GM19395 (cell line): ENCODE results near the gene LRP3.
"Not testable (repeated sequence)": the region's sequence is repeated elsewhere in the genome, so short reads cannot be mapped to it uniquely, and the experiment has no call there.

ENCODE experiments used
- ATAC-seq: cut with Tn5 transposase; IDR thresholded peaks from one replicate; pipeline ENCODE4 v1.9.1; 2021; ENCODE audit warnings: mild to moderate bottlenecking, moderate library complexity; ENCODE audit not compliant: unreplicated experiment

LRP3 gene

GRCh38 chr19:33175886-33176669 lies 18.1 kb upstream of the LRP3 start:
- no peak for ATAC-seq

DNA sequence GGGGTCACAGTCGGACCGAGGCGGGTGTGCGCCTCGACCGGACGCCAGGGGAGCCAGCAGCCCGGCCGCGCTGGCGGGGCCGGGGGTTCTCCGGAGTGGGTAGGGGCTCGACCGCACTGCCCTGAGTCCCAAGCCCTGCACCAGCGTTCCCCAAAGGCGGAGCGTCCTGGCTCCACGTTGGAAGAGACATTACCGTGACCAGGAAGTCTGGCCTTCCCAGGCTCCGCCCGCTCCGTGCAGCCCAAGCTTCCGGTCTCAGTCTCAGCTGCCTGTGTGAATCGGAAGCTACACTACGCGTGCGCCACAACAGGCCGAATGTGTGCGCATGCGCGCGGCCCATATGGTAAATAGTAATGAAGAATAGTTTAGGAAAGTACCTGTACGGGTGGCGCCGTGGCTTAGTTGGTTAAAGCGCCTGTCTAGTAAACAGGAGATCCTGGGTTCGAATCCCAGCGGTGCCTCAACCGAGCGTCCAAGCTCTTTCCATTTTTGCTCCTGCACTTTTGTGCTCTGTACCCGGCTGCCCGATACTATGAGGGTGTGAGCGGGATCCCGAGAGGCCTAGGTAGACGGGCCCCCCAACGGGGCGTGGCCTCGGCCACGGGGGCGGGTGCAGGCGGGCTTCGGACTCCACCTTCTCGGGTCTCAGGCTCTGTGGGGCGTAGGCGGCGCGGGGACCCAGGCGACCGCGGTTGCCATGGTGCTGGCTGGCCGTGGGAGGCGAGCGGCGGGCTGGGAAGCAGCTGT lies 17.3 kb upstream of the LRP3 start:
- ATAC-seq = peak; percentile 85

DNA sequence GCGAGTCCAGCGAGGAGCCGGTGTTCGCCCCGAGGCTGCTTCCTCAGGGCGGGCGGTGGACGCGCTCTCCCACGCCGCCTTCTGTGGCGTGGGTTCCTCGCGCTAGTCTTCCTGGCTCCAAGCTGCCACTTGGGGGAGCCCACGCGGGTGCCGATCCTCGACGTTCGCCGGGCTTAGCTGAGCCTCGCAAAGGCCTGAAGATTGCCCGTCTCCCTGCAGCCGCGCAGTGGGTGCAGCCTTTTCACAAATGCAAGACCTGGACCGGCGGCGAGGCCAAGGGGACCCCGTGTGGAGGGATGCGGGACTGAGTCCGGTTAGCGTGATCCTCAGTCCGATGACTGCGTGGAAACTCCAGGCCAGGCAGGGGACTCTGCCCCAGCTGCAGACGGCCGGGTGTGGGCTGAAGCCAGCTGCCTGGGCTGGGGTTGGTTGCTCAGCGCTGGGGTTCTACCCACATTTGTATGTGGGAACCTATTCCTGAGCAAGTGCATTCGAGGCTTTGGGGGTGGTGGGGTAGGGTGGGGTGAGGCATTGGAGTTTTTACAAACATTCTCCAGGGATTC lies 16.6 kb upstream of the LRP3 start:
- peak; percentile 27 for ATAC-seq

DNA sequence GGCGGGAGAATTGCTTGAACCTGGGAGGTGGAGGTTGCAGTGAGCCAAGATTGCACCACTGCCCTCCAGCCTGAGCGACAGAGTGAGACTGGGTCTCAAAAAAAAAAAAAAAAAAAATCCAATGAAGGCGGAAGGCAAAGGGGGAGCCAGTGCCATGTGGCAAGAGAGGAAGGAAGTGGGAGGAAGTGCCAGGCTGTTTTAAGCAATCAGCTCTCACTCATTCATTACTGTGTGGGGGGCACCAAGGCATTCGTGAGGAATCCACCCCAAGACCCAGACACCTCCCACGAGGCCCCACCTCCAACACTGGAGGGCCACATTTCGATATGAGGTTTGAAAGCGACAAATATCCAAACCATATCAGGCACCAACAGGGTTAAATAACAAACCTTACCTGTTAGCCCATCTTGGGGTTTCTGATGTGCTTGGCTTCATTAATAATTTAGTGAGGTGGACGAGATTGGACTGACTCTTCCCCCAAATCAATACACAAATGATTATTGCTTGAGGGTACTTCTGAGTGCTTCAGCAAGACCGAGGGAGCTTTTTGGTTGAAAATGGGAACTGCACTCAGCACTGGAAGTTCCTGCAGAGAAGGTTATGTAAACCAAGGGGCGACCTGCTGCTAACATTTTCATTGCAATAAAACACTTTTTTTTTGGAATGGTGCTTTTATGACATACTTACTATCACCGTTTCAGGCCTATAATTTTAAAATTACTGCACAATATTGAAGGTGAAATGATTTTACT lies 7.5 kb upstream of the LRP3 start:
- no peak for ATAC-seq

- ATAC-seq = no peak
Measured at GRCh38 chr19:33187183-33187540, 7.0 kb upstream of the LRP3 start.

- no peak for ATAC-seq
Measured at GRCh38 chr19:33189453-33189852, 4.7 kb upstream of the LRP3 start.

DNA sequence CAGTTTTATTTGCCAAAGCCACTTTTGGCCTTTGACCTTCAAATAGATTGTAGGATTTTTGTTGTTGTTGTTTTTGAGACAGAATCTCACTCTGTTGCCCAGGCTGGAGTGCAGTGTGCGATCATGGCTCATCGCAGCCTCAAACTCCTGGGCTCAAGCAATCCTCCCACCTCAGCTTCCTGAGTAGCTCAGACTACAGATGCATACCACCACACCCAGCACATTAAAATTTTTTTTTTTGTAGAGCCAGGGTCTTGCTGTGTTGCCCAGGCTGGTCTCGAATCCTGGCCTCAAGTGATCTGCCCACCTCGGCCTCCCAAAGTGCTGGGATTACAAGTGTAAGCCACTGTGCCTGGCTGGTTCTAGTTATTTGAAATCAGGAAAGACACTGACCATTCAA lies 3.0 kb upstream of the LRP3 start:
- not testable (repeated sequence) for ATAC-seq

- ATAC-seq = no peak
Measured at GRCh38 chr19:33191501-33191900, 2.6 kb upstream of the LRP3 start.

- no peak for ATAC-seq
Measured at GRCh38 chr19:33192010-33192409, 2.1 kb upstream of the LRP3 start.

- ATAC-seq = no peak
Measured at GRCh38 chr19:33193269-33193864, 763 bp upstream of the LRP3 start.

DNA sequence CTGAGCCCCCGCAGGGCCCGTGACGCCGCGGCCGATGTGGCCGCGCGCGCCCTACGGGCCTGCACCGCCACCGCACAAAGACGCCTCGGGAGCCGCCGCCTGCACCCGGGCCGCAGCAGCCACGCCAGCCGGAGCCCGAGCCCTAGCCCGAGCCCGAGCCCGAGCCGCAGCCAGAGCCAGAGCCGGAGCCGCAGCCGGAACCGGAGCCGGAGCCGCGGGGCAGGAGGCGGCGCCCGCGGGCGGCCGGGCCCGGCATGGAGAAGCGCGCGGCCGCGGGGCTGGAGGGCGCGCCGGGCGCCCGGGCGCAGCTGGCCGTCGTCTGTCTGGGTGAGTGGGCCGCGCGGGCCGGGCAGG lies 379 bp downstream of the LRP3 start:
- ATAC-seq = no peak

GRCh38 chr19:33194886-33195644 lies 935 bp downstream of the LRP3 start:
- no peak for ATAC-seq

- ATAC-seq = no peak
Measured at GRCh38 chr19:33195645-33196347, 1.7 kb downstream of the LRP3 start.

DNA sequence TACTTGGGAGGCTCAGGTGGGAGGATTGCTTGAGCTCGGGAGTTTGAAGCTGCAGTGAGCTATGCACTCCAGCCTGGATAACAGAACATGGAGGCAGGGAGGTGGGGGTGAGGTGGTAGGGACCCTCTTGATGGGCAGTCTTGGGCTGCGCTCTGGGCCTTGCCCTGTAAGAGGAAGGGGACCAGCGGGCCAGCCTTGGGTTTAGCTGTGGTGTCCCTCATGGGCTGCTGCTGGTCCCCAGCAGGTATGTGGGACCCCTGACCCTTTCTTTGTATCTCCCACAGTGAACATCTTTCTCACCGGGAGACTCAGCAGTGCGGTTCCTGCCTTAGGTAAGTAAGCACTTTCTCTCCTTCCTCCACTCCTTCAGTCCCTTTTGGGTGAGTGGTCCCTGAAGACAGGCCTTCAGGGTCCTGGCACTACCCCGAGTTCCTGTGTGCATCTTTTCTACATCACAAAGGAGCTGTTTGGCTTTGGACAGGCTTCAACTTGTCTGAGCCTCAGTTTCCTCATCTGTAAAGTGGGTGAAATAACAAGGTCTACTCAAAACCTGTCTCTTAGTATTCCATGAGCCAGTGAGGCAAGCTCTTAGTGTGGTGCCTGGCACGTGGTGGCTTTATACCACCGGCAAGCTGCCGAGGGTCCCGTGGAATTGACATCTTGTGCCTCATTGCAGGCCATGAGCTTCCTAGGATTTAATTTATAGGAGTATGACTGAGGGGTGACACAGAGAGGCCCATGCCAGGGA lies 2.5 kb downstream of the LRP3 start:
- ATAC-seq = no peak

DNA sequence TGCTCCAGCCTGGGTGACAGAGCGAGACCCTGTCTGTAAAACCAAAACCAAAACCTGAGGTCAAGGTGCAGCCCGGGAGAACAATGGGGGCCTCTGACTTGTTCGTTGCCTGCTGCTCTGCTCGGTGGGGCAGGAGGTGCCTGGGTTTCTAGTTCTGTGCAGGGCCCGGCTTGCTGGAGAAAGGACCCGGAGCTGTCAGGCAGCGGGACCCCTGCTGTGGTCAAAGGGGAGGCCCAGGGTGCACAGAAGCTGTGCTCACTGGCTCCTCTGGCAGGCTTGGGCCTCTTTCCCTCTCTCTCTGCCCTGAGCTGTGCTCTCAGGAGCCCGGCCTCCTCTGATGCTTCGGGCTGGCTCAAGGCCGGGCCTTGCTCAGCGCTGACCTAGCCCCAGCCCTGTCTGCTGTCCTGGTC lies 3.5 kb downstream of the LRP3 start:
- no peak for ATAC-seq

- no peak for ATAC-seq
Measured at GRCh38 chr19:33198169-33198568, 4.0 kb downstream of the LRP3 start.

DNA sequence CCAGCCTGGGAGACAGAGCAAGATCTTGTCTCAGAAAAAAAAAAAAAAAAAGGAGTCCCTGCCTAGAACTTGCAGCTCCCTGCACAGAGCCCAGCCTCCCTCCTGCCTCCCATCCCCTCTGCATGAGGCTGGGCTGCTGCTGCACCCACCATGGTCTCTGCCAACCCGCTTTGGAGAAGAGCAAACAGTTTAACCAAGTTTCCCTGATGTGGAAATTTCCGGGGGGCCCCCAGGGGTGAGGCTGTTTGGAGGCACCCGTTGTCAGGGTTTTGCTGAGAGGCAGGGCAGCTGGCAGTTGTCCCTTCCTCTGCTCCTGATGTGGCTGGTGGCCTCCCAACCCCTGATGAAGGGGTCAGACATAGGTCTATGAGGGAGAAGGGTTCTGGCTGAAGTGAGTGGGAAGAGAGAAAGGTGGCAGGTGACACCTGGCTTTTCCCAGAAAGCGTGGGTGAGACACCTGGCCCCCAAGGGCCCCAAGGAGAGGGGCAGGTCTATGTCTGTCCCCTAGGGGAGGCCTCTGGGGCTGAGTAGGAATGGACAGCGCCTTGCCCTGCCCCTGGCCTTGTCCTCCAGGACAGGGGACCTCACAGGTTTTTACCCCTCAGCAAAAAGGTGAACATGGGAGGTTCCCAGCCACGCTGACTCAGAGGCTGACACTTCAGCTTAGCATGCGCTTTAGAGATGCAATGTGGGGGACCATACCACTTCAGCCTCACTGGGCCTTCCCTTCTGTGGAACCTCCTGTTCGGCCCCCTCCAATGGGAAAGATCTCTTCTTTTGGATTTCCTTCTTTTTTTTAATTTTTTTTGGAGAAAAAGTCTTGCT lies 5.5 kb downstream of the LRP3 start:
- ATAC-seq = no peak

DNA sequence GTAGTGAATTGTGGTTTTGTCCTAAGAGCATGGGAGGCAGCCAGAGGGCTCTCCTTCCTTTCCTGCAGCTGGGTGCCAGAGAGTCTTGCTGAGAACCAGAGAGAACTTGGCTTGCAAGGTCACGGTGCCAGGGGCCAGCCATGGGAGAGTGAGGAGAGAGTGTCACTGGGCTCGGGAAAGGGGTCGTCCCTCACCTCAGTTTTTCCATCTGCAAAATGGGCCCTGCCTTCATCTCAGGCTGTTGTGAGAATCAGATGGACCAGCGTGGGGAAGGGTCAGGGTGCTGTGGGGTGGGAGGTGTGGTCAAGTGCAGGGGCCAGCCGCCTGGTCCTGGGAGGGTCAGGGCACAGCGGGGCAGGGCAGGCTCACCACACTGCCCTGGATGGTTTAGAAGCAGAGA lies 7.3 kb downstream of the LRP3 start:
- ATAC-seq = no peak
